ENCODE data around the gene SCN2A. TPM values are rescaled to one million over a fixed set of nuclear protein-coding genes. Genes with fewer than 3 reads are reported as not detected.

SCN2A gene
- total and polyA plus RNA-seq, 2 donors (not counting 1 experiment from before 2014, with no cell fraction given), result 0.22 to 0.24 TPM

DNA sequence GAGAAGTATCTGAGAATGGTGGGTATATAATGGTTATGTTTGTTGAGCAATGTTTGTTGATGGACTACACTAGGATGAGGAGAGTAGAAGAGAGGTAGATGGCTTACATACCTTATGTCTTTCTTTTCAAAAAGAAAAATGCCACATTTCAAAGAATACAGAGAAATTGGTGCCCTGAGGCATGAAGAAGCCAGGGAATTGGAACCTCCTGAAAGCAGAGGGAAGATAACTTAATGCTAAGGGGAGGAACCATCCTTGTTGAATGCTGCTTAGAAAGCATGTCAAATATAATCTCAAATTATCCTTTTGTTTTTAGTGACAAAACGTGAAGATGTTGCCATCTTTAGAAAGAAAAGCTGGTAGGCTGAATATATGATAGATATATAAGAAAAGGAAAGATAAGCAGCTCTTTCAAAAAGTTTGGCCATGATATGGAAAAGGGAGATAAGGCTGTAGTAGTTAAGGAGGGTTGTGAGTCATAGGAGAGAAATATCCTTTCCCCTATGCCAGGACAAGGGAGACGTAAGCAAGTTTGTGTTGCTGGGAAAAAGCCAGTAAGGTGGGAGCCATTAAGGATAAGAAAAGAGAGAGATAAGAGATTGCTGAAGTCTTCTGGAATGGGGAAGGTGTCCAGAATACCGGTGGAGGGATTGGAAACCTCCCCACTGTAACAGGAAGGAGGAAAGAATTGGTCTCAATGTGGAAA is 66.3 kb downstream of the SCN2A start:
- CTCF ChIA-PET, result no interaction called here
- no peaks in the 10 kb centered on the region for H4K20me1 ChIP-seq (ENCODE audit: control insufficient read depth, insufficient read depth, low read length, poor library complexity, severe bottlenecking)
- H2AFZ ChIP-seq (ENCODE audit: insufficient read depth, low read depth, low read length, poor library complexity, severe bottlenecking), result no peak overlapping the region
- DNase-seq, result no peak
- H3K9me3 ChIP-seq (ENCODE audit: control extremely low read depth in 1 of 3, control insufficient read depth in 2 of 3, insufficient read depth in 1 of 3, low read length in 2 of 3), result no peaks in the 10 kb centered on the region
- H3K4me3 ChIP-seq (ENCODE audit: control extremely low read depth in 1 of 5, extremely low read depth in 1 of 5, insufficient read depth in 1 of 5, low read depth in 2 of 5, low read length in 4 of 5), result no peak overlapping the region
- no peaks in the 10 kb centered on the region for H3K9me3 Mint-ChIP-seq (ENCODE audit: insufficient read depth)
- H3K4me2 ChIP-seq (replicated peaks; ENCODE audit: low read depth, low read length, poor library complexity, severe bottlenecking), result no peak overlapping the region
- no peak overlapping the region for H3K27ac ChIP-seq (ENCODE audit: low read length in 2 of 2)
- H3K4me1 Mint-ChIP-seq, result no peaks in the 10 kb centered on the region
- peaks cover 0 to under 1% (median 0%) of the 10 kb centered on the region in 4 experiments for H3K27me3 ChIP-seq (replicated peaks in 1 of 4; ENCODE audit: control extremely low read depth in 1 of 4, control insufficient read depth in 3 of 4, insufficient read depth in 4 of 4, low read length in 3 of 4)
- intact Hi-C loops (cut with micrococcal nuclease), result no loop called here
- H3K36me3 ChIP-seq (replicated peaks in 1 of 2; ENCODE audit: control extremely low read depth in 1 of 2, control insufficient read depth in 1 of 2, extremely low read depth in 1 of 2, insufficient read depth in 2 of 2, low read length in 1 of 2), result no peaks in the 10 kb centered on the region
- H3K79me2 ChIP-seq (ENCODE audit: control insufficient read depth, insufficient read depth, low read length), result no peaks in the 10 kb centered on the region
- H3K27ac Mint-ChIP-seq, result no peak overlapping the region
- no peaks in the 10 kb centered on the region for H3K27me3 Mint-ChIP-seq
- POLR2A ChIA-PET, result no interaction called here
- TF ChIP-seq EZH2 (IDR thresholded peaks at IDR 0.05; ENCODE audit: borderline replicate concordance, insufficient read depth, low read depth, low read length, poor library complexity, severe bottlenecking), result no peak
- TF ChIP-seq, protein P1, sequence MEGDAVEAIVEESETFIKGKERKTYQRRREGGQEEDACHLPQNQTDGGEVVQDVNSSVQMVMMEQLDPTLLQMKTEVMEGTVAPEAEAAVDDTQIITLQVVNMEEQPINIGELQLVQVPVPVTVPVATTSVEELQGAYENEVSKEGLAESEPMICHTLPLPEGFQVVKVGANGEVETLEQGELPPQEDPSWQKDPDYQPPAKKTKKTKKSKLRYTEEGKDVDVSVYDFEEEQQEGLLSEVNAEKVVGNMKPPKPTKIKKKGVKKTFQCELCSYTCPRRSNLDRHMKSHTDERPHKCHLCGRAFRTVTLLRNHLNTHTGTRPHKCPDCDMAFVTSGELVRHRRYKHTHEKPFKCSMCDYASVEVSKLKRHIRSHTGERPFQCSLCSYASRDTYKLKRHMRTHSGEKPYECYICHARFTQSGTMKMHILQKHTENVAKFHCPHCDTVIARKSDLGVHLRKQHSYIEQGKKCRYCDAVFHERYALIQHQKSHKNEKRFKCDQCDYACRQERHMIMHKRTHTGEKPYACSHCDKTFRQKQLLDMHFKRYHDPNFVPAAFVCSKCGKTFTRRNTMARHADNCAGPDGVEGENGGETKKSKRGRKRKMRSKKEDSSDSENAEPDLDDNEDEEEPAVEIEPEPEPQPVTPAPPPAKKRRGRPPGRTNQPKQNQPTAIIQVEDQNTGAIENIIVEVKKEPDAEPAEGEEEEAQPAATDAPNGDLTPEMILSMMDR (IDR thresholded peaks at IDR 0.05), result no peak
- no peak for ATAC-seq (ENCODE audit: low read depth)
- WGBS (ENCODE audit: insufficient coverage), result 83% methylated on average over 1 of the region's 3 CpGs
- H3K4me1 ChIP-seq (ENCODE audit: control insufficient read depth in 2 of 2, insufficient read depth in 2 of 2, low read length in 2 of 2), result no peaks in the 10 kb centered on the region
- H3K4me3 Mint-ChIP-seq, result no peak overlapping the region
- no peak overlapping the region for H3K9ac ChIP-seq (ENCODE audit: low read length)

DNA sequence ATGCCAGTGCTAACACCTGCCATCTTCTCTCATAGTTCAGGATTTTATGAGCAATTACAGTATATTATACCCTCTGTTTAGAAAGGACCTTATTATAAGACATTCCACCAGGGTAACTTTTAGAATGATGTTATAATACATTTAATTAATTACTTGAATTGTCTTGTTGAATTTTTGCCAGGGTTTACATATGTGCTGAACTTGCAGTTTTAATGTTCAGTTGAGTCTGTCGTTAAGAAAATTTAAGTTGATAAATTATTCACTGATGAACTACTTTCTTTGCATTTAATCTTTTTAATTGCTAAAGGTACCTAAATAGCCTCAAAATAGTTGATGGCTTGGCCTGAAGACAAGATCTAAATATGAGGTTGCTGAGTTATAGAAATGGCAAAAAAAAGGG is 68.1 kb downstream of the SCN2A start:
- H2AFZ ChIP-seq (ENCODE audit: insufficient read depth, low read depth, low read length, poor library complexity, severe bottlenecking), result no peak overlapping the region
- no peaks in the 10 kb centered on the region for H3K36me3 ChIP-seq (replicated peaks in 1 of 2; ENCODE audit: control extremely low read depth in 1 of 2, control insufficient read depth in 1 of 2, extremely low read depth in 1 of 2, insufficient read depth in 2 of 2, low read length in 1 of 2)
- intact Hi-C loops (cut with micrococcal nuclease), result no loop called here
- H3K9me3 ChIP-seq (ENCODE audit: control extremely low read depth in 1 of 3, control insufficient read depth in 2 of 3, insufficient read depth in 1 of 3, low read length in 2 of 3), result no peaks in the 10 kb centered on the region
- TF ChIP-seq, protein P1 (IDR thresholded peaks at IDR 0.05), result no peak
- TF ChIP-seq EZH2 (IDR thresholded peaks at IDR 0.05; ENCODE audit: borderline replicate concordance, insufficient read depth, low read depth, low read length, poor library complexity, severe bottlenecking), result no peak
- no peak overlapping the region for H3K4me3 ChIP-seq (ENCODE audit: control extremely low read depth in 1 of 5, extremely low read depth in 1 of 5, insufficient read depth in 1 of 5, low read depth in 2 of 5, low read length in 4 of 5)
- H3K27me3 ChIP-seq (replicated peaks in 1 of 4; ENCODE audit: control extremely low read depth in 1 of 4, control insufficient read depth in 3 of 4, insufficient read depth in 4 of 4, low read length in 3 of 4), result no peaks in the 10 kb centered on the region
- CTCF ChIA-PET, result no interaction called here
- no peak overlapping the region for H3K4me2 ChIP-seq (replicated peaks; ENCODE audit: low read depth, low read length, poor library complexity, severe bottlenecking)
- H3K79me2 ChIP-seq (ENCODE audit: control insufficient read depth, insufficient read depth, low read length), result no peaks in the 10 kb centered on the region
- Mint-ChIP-seq H3K4me3 (no peak overlapping the region), H3K27ac (no peak overlapping the region), H3K9me3 (ENCODE audit: insufficient read depth) (no peaks in the 10 kb centered on the region), H3K27me3 (no peaks in the 10 kb centered on the region), H3K4me1 (no peaks in the 10 kb centered on the region)
- DNase-seq, result no peak
- WGBS (ENCODE audit: insufficient coverage), result no CpG with 5 or more reads among the region's 1 CpG
- no peaks in the 10 kb centered on the region for H4K20me1 ChIP-seq (ENCODE audit: control insufficient read depth, insufficient read depth, low read length, poor library complexity, severe bottlenecking)
- no peak for ATAC-seq (ENCODE audit: low read depth)
- no peaks in the 10 kb centered on the region for H3K4me1 ChIP-seq (ENCODE audit: control insufficient read depth in 2 of 2, insufficient read depth in 2 of 2, low read length in 2 of 2)
- no peak overlapping the region for H3K9ac ChIP-seq (ENCODE audit: low read length)
- POLR2A ChIA-PET, result no interaction called here
- H3K27ac ChIP-seq (ENCODE audit: low read length in 2 of 2), result no peak overlapping the region
